ENCODE results near the gene RGS1. TPM values are rescaled to one million over a fixed set of nuclear protein-coding genes. Genes with fewer than 3 reads are reported as not detected.

The RGS1 gene
- total RNA-seq, 1 experiment from 2014 or later = not detected

- Histone ChIP-seq H3K27ac (no peak overlapping the region), H3K4me1 (replicated peaks; ENCODE audit: insufficient read depth) (peaks cover 12% of the 10 kb centered on the region), H3K36me3 (ENCODE audit: low read depth) (no peaks in the 10 kb centered on the region), H3F3A (ENCODE audit: insufficient read depth, low read depth) (no peaks in the 10 kb centered on the region), H3K4me3 (no peak overlapping the region), H3K79me2 (ENCODE audit: low read depth) (no peaks in the 10 kb centered on the region), H3K9me2 (ENCODE audit: insufficient read depth) (no peaks in the 10 kb centered on the region; the same call in 1 of the 2 replicates), H3K9me3 (ENCODE audit: insufficient read depth, low read depth) (no peaks in the 10 kb centered on the region), H3K4me2 (peak overlapping the region; percentile 23; the same call in 1 of the 2 replicates), H3K27me3 (ENCODE audit: insufficient read depth, low read depth) (no peaks in the 10 kb centered on the region), H4K20me1 (ENCODE audit: insufficient read depth) (no peaks in the 10 kb centered on the region), H2AFZ (no peak overlapping the region)
- TF ChIP-seq CTCF (conservative IDR thresholded peaks at IDR 0.05) (no peak), EZH2 (IDR thresholded peaks at IDR 0.05; ENCODE audit: low read depth) (no peak)
- no TSS peak for BruUV-seq (replicated peaks)
- intact Hi-C loops (cut with micrococcal nuclease; ENCODE audit: unreplicated experiment) = no loop called here
- peak; percentile 31 to 87 for DNase-seq
- POLR2A ChIA-PET (ENCODE audit: unreplicated experiment) = interaction anchor here (0.6 to 0.8 kb wide), 2 partner anchors 11 to 44 kb away, joined by 5 to 6 read pairs; no protein-coding TSS in a partner anchor
- CTCF ChIA-PET = interaction anchor here (0.5 to 1.2 kb wide), 2 partner anchors 45 to 62 kb away, joined by 3 to 7 read pairs; no protein-coding TSS in a partner anchor
Measured at GRCh38 chr1:192539297-192540092, 36.1 kb upstream of the RGS1 start.

GRCh38 chr1:192543445-192543844 lies 32.1 kb upstream of the RGS1 start:
- DNase-seq = no peak
- Histone ChIP-seq H2AFZ (no peak overlapping the region), H3K9me2 (ENCODE audit: insufficient read depth) (peaks cover 9% of the 10 kb centered on the region; the same call in 1 of the 2 replicates), H3K27ac (no peak overlapping the region), H4K20me1 (ENCODE audit: insufficient read depth) (no peaks in the 10 kb centered on the region), H3K27me3 (ENCODE audit: insufficient read depth, low read depth) (no peaks in the 10 kb centered on the region), H3K9me3 (ENCODE audit: insufficient read depth, low read depth) (no peaks in the 10 kb centered on the region), H3K36me3 (ENCODE audit: low read depth) (no peaks in the 10 kb centered on the region), H3K4me2 (no peak overlapping the region), H3F3A (ENCODE audit: insufficient read depth, low read depth) (no peaks in the 10 kb centered on the region), H3K4me3 (no peak overlapping the region), H3K4me1 (replicated peaks; ENCODE audit: insufficient read depth) (peaks cover 35% of the 10 kb centered on the region), H3K79me2 (ENCODE audit: low read depth) (no peaks in the 10 kb centered on the region)
- intact Hi-C loops (cut with micrococcal nuclease; ENCODE audit: unreplicated experiment) = no loop called here
- BruUV-seq (replicated peaks) = no TSS peak
- no peak for TF ChIP-seq CTCF (conservative IDR thresholded peaks at IDR 0.05)
- no peak for TF ChIP-seq EZH2 (IDR thresholded peaks at IDR 0.05; ENCODE audit: low read depth)
- POLR2A ChIA-PET (ENCODE audit: unreplicated experiment) = no interaction called here
- CTCF ChIA-PET = no interaction called here

- no peaks in the 10 kb centered on the region for H3K27me3 ChIP-seq (ENCODE audit: insufficient read depth, low read depth)
- no peak overlapping the region for H3K4me2 ChIP-seq
- peaks cover 13% of the 10 kb centered on the region for H3F3A ChIP-seq (ENCODE audit: insufficient read depth, low read depth)
- H3K27ac ChIP-seq = no peak overlapping the region
- H3K9me3 ChIP-seq (ENCODE audit: insufficient read depth, low read depth) = no peaks in the 10 kb centered on the region
- H2AFZ ChIP-seq = no peak overlapping the region
- H3K9me2 ChIP-seq (ENCODE audit: insufficient read depth) = 0 out of 2 replicates have a peak, but pooled peaks cover 9% of the 10 kb centered on the region
- no peak for DNase-seq
- ChIA-PET CTCF (interaction anchor here (0.7 kb wide), 1 partner anchor 394 kb away, joined by 3 read pairs; no protein-coding TSS in a partner anchor), POLR2A (ENCODE audit: unreplicated experiment) (no interaction called here)
- no peaks in the 10 kb centered on the region for H3K79me2 ChIP-seq (ENCODE audit: low read depth)
- H3K4me1 ChIP-seq (replicated peaks; ENCODE audit: insufficient read depth) = peaks cover 41% of the 10 kb centered on the region
- no peak overlapping the region for H3K4me3 ChIP-seq
- TF ChIP-seq CTCF (conservative IDR thresholded peaks at IDR 0.05) (0 out of 2 replicates have a peak, but pooled peaks have one; percentile 21), EZH2 (IDR thresholded peaks at IDR 0.05; ENCODE audit: low read depth) (no peak)
- intact Hi-C loops (cut with micrococcal nuclease; ENCODE audit: unreplicated experiment) = loop anchor here (5.0 kb wide), 1 partner anchor 59 kb away; no protein-coding TSS in a partner anchor
- H3K36me3 ChIP-seq (ENCODE audit: low read depth) = no peaks in the 10 kb centered on the region
- BruUV-seq (replicated peaks) = no TSS peak
- no peaks in the 10 kb centered on the region for H4K20me1 ChIP-seq (ENCODE audit: insufficient read depth)
Measured at GRCh38 chr1:192545896-192546521, 29.6 kb upstream of the RGS1 start.

All from PC-9 (cell line).